Esophagus muscularis mucosa (tissue), 4 donors: ENCODE measurements around the gene OR13A1. TPM values are rescaled to one million over a fixed set of nuclear protein-coding genes. Genes with fewer than 3 reads are reported as not detected.

Source experiments
- DNase-seq: peaks from one replicate; pipeline ENCODE4 v3.0.0-alpha.2; 2017; ENCODE audit errors: extremely low spot score
- H3K27ac ChIP-seq, 4 donors: fragments of 200-600 bp; sonication (generic); replicated peaks in 1 of 4; 1 replicate in 3 of 4; 2 replicates in 1 of 4; pipeline ENCODE4 v1.5.1; 2016 to 2019; ENCODE audit warnings: mild to moderate bottlenecking in 1 of 4
- H3K27me3 ChIP-seq, 4 donors: fragments of 200-600 bp; sonication (generic); one replicate each; pipeline versions ENCODE4 v1.5.1 to v1.6.0; 2016 to 2019
- H3K36me3 ChIP-seq, 4 donors: fragments of 200-600 bp; sonication (generic); one replicate each; pipeline ENCODE4 v1.5.1; 2016 to 2019
- H3K4me1 ChIP-seq, 4 donors: fragments of 200-600 bp; sonication (generic); one replicate each; pipeline ENCODE4 v1.5.1; 2016 to 2019
- H3K4me3 ChIP-seq, 4 donors: fragments of 200-600 bp; sonication (generic); 1 replicate in 2 of 4; 2 replicates in 2 of 4; pipeline ENCODE4 v1.5.1; 2016 to 2019; ENCODE audit warnings: mild to moderate bottlenecking in 4 of 4, moderate library complexity in 1 of 4
- H3K9me3 ChIP-seq, 4 donors: fragments of 200-600 bp; sonication (generic); 1 replicate in 3 of 4; 2 replicates in 1 of 4; pipeline ENCODE4 v1.5.1; 2016 to 2019
- CTCF ChIP-seq, 3 experiments: fragments of 200-600 bp in 2 of 3; fragments of 450-650 bp in 1 of 3; sonication (generic) in 2 of 3; IDR thresholded peaks; one replicate each; pipeline ENCODE4 v1.5.1; 2017 to 2019; ENCODE audit warnings: antibody characterized with exemption in 3 of 3, mild to moderate bottlenecking in 2 of 3, moderate library complexity in 1 of 3
- EP300 ChIP-seq: sonication (generic); formaldehyde crosslinking; IDR thresholded peaks from one replicate; pipeline ENCODE4 v1.6.1; 2017; ENCODE audit warnings: antibody characterized with exemption
- POLR2A ChIP-seq: fragments of 450-650 bp; IDR thresholded peaks from one replicate; pipeline ENCODE4 v1.6.1; 2017; ENCODE audit warnings: antibody characterized with exemption, moderate library complexity, mild to moderate bottlenecking, low read depth
- POLR2AphosphoS5 ChIP-seq, 2 donors: sonication (generic); formaldehyde crosslinking; IDR thresholded peaks; one replicate each; pipeline ENCODE4 v1.6.1; 2017; ENCODE audit warnings: antibody characterized with exemption in 2 of 2
- WGBS: methylation state at CpG from one replicate; pipeline ENCODE4 v1.1.5; 2018; 5-methylcytosine and 5-hydroxymethylcytosine counted together
- intact Hi-C: fragments of 100-400 bp; cut with DNase I; formaldehyde crosslinking; loops from one replicate; pipeline ENCODE4 v1.15.1; 2023
- total RNA-seq, 4 donors: library from RNA; depleted of rRNA; stranded (reverse); fragments of >200 nt; gene quantifications; one replicate each; pipeline versions ENCODE4 v1.1.0 to v1.2.1, GENCODE V29; 2016

OR13A1 gene
- total RNA-seq, 4 donors from 2014 or later, result not detected

- no peak for DNase-seq
- H3K27ac ChIP-seq, result no peak overlapping the region
- H3K27me3 ChIP-seq, result no peaks in the 10 kb centered on the region
- peaks cover 0 to 13% (median 4%) of the 10 kb centered on the region in 4 donors for H3K9me3 ChIP-seq
- 83% methylated on average over 2 of the region's 2 CpGs for WGBS
- H3K4me3 ChIP-seq, result no peak overlapping the region
- no peak for TF ChIP-seq POLR2AphosphoS5 (IDR thresholded peaks at IDR 0.05)
- TF ChIP-seq CTCF (IDR thresholded peaks at IDR 0.05), result no peak
- TF ChIP-seq EP300, result no peak
- intact Hi-C loops, result no loop called here
- H3K4me1 ChIP-seq, result no peaks in the 10 kb centered on the region
- no peaks in the 10 kb centered on the region for H3K36me3 ChIP-seq
These were observed 20.7 kb downstream of the OR13A1 start for GRCh38 chr10:45294681-45295080.

- no peaks in the 10 kb centered on the region for H3K27me3 ChIP-seq
- H3K9me3 ChIP-seq, result peaks cover 0 to 6% (median 2%) of the 10 kb centered on the region in 4 donors
- H3K27ac ChIP-seq, result no peak overlapping the region
- H3K36me3 ChIP-seq, result no peaks in the 10 kb centered on the region
- intact Hi-C loops, result no loop called here
- TF ChIP-seq CTCF (IDR thresholded peaks at IDR 0.05) (no peak), EP300 (no peak), POLR2AphosphoS5 (IDR thresholded peaks at IDR 0.05) (no peak), POLR2A (no peak)
- no peak for DNase-seq
- no peaks in the 10 kb centered on the region for H3K4me1 ChIP-seq
- no peak overlapping the region for H3K4me3 ChIP-seq
- 79% methylated on average over 1 of the region's 1 CpG for WGBS
These were observed 28.4 kb downstream of the OR13A1 start for GRCh38 chr10:45286980-45287379.

GRCh38 chr10:45282061-45282460, 33.3 kb downstream of the OR13A1 start:
- 53% methylated on average over 4 of the region's 4 CpGs for WGBS
- DNase-seq, result no peak
- peaks cover 0 to 6% (median 2%) of the 10 kb centered on the region in 4 donors for H3K9me3 ChIP-seq
- TF ChIP-seq POLR2AphosphoS5 (IDR thresholded peaks at IDR 0.05) (no peak), CTCF (IDR thresholded peaks at IDR 0.05) (no peak), POLR2A (no peak), EP300 (no peak)
- no peaks in the 10 kb centered on the region for H3K36me3 ChIP-seq
- H3K4me1 ChIP-seq, result peaks cover 0 to 3% (median 0%) of the 10 kb centered on the region in 4 donors
- intact Hi-C loops, result no loop called here
- H3K27me3 ChIP-seq, result no peaks in the 10 kb centered on the region
- no peak overlapping the region for H3K4me3 ChIP-seq
- H3K27ac ChIP-seq, result no peak overlapping the region

- H3K4me3 ChIP-seq, result no peak overlapping the region
- H3K36me3 ChIP-seq, result no peaks in the 10 kb centered on the region
- WGBS, result 28% methylated on average over 3 of the region's 3 CpGs
- peaks cover 0 to 3% (median 0%) of the 10 kb centered on the region in 4 donors for H3K4me1 ChIP-seq
- intact Hi-C loops, result no loop called here
- no peak overlapping the region for H3K27ac ChIP-seq
- no peak for DNase-seq
- no peaks in the 10 kb centered on the region for H3K9me3 ChIP-seq
- H3K27me3 ChIP-seq, result no peaks in the 10 kb centered on the region
- TF ChIP-seq POLR2AphosphoS5 (IDR thresholded peaks at IDR 0.05) (no peak), CTCF (IDR thresholded peaks at IDR 0.05) (no peak), POLR2A (no peak), EP300 (no peak)
These were observed 35.2 kb downstream of the OR13A1 start for GRCh38 chr10:45280113-45280760.

GRCh38 chr10:45279682-45280081, 35.7 kb downstream of the OR13A1 start:
- no peak for DNase-seq
- Histone ChIP-seq H3K9me3 (no peaks in the 10 kb centered on the region), H3K36me3 (no peaks in the 10 kb centered on the region), H3K27me3 (no peaks in the 10 kb centered on the region), H3K4me3 (no peak overlapping the region), H3K4me1 (peaks cover 0 to 3% (median 0%) of the 10 kb centered on the region in 4 donors), H3K27ac (no peak overlapping the region)
- intact Hi-C loops, result no loop called here
- TF ChIP-seq POLR2A (no peak), POLR2AphosphoS5 (IDR thresholded peaks at IDR 0.05) (no peak), CTCF (IDR thresholded peaks at IDR 0.05) (no peak), EP300 (no peak)
- 94% methylated on average over 1 of the region's 1 CpG for WGBS
